Activated naive CD4-positive, alpha-beta T cell treated with anti-CD3 and anti-CD28 coated beads for 36 hours (primary cell): ENCODE measurements around the gene WDR37. TPM values are rescaled to one million over a fixed set of nuclear protein-coding genes. Genes with fewer than 3 reads are reported as not detected.
"Not testable (repeated sequence)": the region's sequence is repeated elsewhere in the genome, so short reads cannot be mapped to it uniquely, and the experiment has no call there.

Experiments
- CTCF ChIA-PET: fragments of 350-600 bp; sonication (Branson Sonifier 250); formaldehyde crosslinking; loops from one replicate; lab custom pipeline; 2021; ENCODE audit warnings: antibody characterized with exemption; lab: Charles Lee
- DNase-seq: peaks from one replicate; pipeline ENCODE4 v3.0.0-alpha.2; 2020
- H3K27ac Mint-ChIP-seq: one replicate; pipeline ENCODE4 v1.8.0; 2021; ENCODE audit warnings: mild to moderate bottlenecking, mixed read lengths
- H3K27me3 Mint-ChIP-seq: one replicate; pipeline ENCODE4 v1.8.0; 2021; ENCODE audit warnings: low read depth, mixed read lengths
- H3K36me3 Mint-ChIP-seq: one replicate; pipeline ENCODE4 v1.8.0; 2021; ENCODE audit warnings: low read depth, mixed read lengths
- H3K4me1 Mint-ChIP-seq: one replicate; pipeline ENCODE4 v1.8.0; 2021; ENCODE audit warnings: low read depth, mixed read lengths
- H3K4me3 Mint-ChIP-seq: one replicate; pipeline ENCODE4 v1.8.0; 2021; ENCODE audit warnings: mild to moderate bottlenecking, moderate library complexity, mixed read lengths
- H3K9me3 Mint-ChIP-seq: one replicate; pipeline ENCODE4 v1.8.0; 2021; ENCODE audit warnings: mixed read lengths
- intact Hi-C: fragments of 100-400 bp; cut with micrococcal nuclease; formaldehyde crosslinking; loops from one replicate; pipeline ENCODE4 v1.15.1; 2023
- total RNA-seq, 2 experiments: library from RNA; stranded (reverse); gene quantifications; one replicate each; pipeline ENCODE4 v1.2.3, GENCODE V29; 2021

The WDR37 gene
- total RNA-seq, 2 experiments from 2014 or later = 14.0 to 16.0 TPM

DNA sequence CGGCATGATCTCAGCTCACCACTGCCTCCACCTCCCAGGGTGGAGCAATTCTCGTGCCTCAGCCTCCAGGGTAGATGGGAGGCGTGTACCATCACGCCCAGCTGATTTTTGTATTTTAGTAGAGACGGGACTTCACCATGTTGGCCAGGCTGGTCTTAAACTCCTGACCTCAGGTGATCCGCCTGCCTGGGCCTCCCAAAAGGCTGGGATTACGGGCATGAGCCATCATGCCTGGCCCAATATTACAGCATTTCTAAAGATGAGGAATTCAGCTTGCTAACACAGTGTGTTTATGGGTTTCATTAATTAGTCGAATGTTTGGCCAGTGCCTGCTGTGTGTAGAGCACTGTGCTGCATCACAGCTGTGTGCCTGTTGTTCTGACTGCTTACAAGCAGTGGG lies 3.7 kb downstream of the WDR37 start:
- H3K4me1 Mint-ChIP-seq = peaks cover 77% of the 10 kb centered on the region
- H3K27ac Mint-ChIP-seq = no peak overlapping the region
- no peak overlapping the region for H3K4me3 Mint-ChIP-seq
- CTCF ChIA-PET = no interaction called here
- DNase-seq = no peak
- no peaks in the 10 kb centered on the region for H3K9me3 Mint-ChIP-seq
- no peaks in the 10 kb centered on the region for H3K27me3 Mint-ChIP-seq
- peaks cover 10% of the 10 kb centered on the region for H3K36me3 Mint-ChIP-seq
- intact Hi-C loops = loop anchor here (5.0 kb wide), 1 partner anchor 923 kb away; the partner anchor contains the start of gene ZMYND11

DNA sequence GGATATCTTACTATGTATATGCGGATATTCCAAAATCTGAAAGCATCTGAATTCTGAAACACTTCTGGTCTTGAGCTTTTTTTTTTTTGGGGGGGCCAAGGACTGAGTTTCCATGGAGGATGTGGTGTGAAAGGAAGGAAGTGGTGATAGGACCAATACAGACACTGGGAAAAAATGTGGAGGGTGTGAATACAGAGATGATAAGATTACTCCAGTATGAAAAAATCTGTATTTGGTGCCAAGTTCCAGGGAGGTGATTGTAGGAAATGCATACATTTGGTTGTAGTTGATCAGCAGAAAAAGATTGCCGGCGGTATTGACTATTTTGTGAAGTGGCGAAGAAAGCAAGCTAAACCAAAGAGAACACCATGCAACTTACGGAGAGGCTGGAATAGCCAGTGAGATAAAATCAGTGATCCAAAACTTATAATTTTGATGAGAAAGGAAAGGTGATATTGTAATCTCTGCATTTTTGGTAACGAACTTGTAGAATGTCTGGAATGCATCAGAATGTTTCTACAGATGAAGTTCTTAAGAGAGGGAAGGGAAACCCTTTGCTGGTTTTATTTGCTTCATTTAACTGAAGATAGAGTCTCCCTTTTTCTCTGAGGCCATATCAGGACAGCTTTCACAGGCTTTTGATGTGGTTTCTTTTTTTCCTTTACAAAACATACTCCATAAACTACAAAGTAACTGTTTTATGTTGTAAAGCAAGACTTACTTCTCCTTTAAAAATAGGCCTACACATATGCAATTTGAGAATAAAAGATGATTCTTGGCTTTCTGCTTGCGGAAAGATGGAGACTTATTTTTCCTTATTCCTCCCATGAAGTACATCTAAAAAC lies 6.0 kb downstream of the WDR37 start:
- intact Hi-C loops = loop anchor here (2.0 kb wide), 1 partner anchor 13 kb away; the partner anchor contains the start of gene IDI1
- no peak for DNase-seq
- no peaks in the 10 kb centered on the region for H3K9me3 Mint-ChIP-seq

GRCh38 chr10:1063232-1063865 lies 7.2 kb downstream of the WDR37 start:
- no peaks in the 10 kb centered on the region for H3K27me3 Mint-ChIP-seq
- peak overlapping the region; percentile 30 for H3K4me3 Mint-ChIP-seq
- DNase-seq = peak; percentile 32
- peak overlapping the region; percentile 70 for H3K27ac Mint-ChIP-seq
- intact Hi-C loops = loop anchor here (2.0 kb wide), 1 partner anchor 15 kb away; the partner anchor contains the start of gene IDI1
- peaks cover 6% of the 10 kb centered on the region for H3K36me3 Mint-ChIP-seq
- CTCF ChIA-PET = no interaction called here
- peaks cover 77% of the 10 kb centered on the region for H3K4me1 Mint-ChIP-seq
- no peaks in the 10 kb centered on the region for H3K9me3 Mint-ChIP-seq

More for the DNA sequence above, 6.0 kb downstream of the WDR37 start:
- Mint-ChIP-seq H3K4me1 (peaks cover 78% of the 10 kb centered on the region), H3K27me3 (no peaks in the 10 kb centered on the region), H3K27ac (peak overlapping the region; percentile 70), H3K36me3 (peaks cover 8% of the 10 kb centered on the region), H3K4me3 (peak overlapping the region; percentile 30)
- CTCF ChIA-PET = no interaction called here

GRCh38 chr10:1064964-1065247 lies 8.7 kb downstream of the WDR37 start:
- CTCF ChIA-PET = no interaction called here
- no peak for DNase-seq
- no peaks in the 10 kb centered on the region for H3K9me3 Mint-ChIP-seq
- no peak overlapping the region for H3K4me3 Mint-ChIP-seq
- peaks cover 4% of the 10 kb centered on the region for H3K36me3 Mint-ChIP-seq
- intact Hi-C loops = no loop called here
- H3K27me3 Mint-ChIP-seq = no peaks in the 10 kb centered on the region
- peak overlapping the region; percentile 5 for H3K27ac Mint-ChIP-seq
- peaks cover 78% of the 10 kb centered on the region for H3K4me1 Mint-ChIP-seq

- H3K4me3 Mint-ChIP-seq, H3K27ac Mint-ChIP-seq, H3K36me3 Mint-ChIP-seq, intact Hi-C loops, H3K27me3 Mint-ChIP-seq, CTCF ChIA-PET, H3K9me3 Mint-ChIP-seq, DNase-seq: not testable (repeated sequence)
- peaks cover 64% of the 10 kb centered on the region for H3K4me1 Mint-ChIP-seq
Observed at GRCh38 chr10:1066734-1067133, 10.5 kb downstream of the WDR37 start.

GRCh38 chr10:1068380-1069361 lies 12.5 kb downstream of the WDR37 start:
- Mint-ChIP-seq H3K9me3 (no peaks in the 10 kb centered on the region), H3K27ac (no peak overlapping the region), H3K36me3 (peaks cover 5% of the 10 kb centered on the region), H3K4me3 (no peak overlapping the region), H3K27me3 (no peaks in the 10 kb centered on the region), H3K4me1 (peaks cover 45% of the 10 kb centered on the region)
- intact Hi-C loops = no loop called here
- no peak for DNase-seq
- CTCF ChIA-PET = no interaction called here

DNA sequence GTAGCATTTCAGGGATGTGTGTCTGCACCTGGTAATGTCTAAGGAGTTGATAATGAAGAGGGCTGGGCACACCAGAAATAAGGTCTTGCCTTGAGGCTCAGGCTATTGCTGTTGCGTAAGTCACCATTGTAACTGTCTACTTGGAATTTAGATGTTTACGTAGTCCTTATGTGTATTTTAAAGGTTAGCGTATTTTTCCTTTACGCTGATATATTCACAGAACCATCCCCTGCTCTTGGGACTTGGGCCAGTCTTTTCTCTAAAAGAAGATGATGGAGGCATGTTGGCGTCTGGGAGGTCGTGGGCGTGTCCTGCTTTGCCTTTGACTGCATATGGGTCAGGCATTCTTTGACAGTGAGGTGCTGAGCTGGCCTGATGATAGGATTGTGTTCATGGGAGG lies 14.7 kb downstream of the WDR37 start:
- H3K9me3 Mint-ChIP-seq = no peaks in the 10 kb centered on the region
- no peak overlapping the region for H3K4me3 Mint-ChIP-seq
- intact Hi-C loops = no loop called here
- no peaks in the 10 kb centered on the region for H3K27me3 Mint-ChIP-seq
- H3K36me3 Mint-ChIP-seq = peaks cover 10% of the 10 kb centered on the region
- CTCF ChIA-PET = no interaction called here
- no peak overlapping the region for H3K27ac Mint-ChIP-seq
- peaks cover 37% of the 10 kb centered on the region for H3K4me1 Mint-ChIP-seq
- DNase-seq = no peak

GRCh38 chr10:1074052-1074747 lies 18.0 kb downstream of the WDR37 start:
- Mint-ChIP-seq H3K27ac (no peak overlapping the region), H3K27me3 (no peaks in the 10 kb centered on the region), H3K36me3 (peaks cover 16% of the 10 kb centered on the region), H3K4me1 (peaks cover 17% of the 10 kb centered on the region), H3K4me3 (no peak overlapping the region), H3K9me3 (no peaks in the 10 kb centered on the region)
- CTCF ChIA-PET = interaction anchor here (0.7 to 1.3 kb wide), 2 partner anchors 13 to 24 kb away, joined by 3 read pairs; no protein-coding TSS in a partner anchor
- intact Hi-C loops = no loop called here
- DNase-seq = no peak

DNA sequence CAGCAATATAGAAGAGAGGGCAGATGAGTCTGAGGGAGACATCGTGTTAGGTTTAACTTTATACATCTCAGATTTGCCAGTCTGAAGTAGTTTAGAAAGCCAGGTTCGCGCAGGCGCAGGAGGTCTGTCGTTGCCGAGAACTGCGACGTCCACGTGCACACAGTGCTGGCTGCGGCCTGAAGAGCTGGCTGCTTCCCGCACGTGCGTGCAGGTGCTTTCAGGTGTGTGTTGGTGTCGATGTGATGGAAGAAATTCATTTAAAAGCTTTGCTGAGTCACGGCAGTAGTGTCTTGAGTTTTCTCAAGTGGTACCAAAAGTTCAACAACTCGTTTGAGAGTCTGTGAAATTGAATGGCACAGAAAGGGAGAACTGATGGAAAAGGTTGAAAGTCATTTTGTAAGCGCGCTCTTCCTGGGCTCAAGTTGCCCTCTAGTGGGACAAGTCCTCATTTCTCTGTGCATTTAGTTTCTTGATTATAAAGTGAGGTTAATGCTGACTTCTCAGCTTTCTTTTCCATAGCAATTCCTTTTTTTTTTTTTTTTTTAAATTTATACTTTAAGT lies 18.6 kb downstream of the WDR37 start:
- no peak overlapping the region for H3K27ac Mint-ChIP-seq
- H3K27me3 Mint-ChIP-seq = no peaks in the 10 kb centered on the region
- intact Hi-C loops = loop anchor here (5.0 kb wide), 1 partner anchor 563 kb away; no protein-coding TSS in a partner anchor
- no peaks in the 10 kb centered on the region for H3K9me3 Mint-ChIP-seq
- DNase-seq = no peak
- CTCF ChIA-PET = interaction anchor here (0.7 to 1.0 kb wide), 2 partner anchors 13 to 32 kb away, joined by 3 read pairs; no protein-coding TSS in a partner anchor
- no peak overlapping the region for H3K4me3 Mint-ChIP-seq
- peaks cover 17% of the 10 kb centered on the region for H3K36me3 Mint-ChIP-seq
- peaks cover 11% of the 10 kb centered on the region for H3K4me1 Mint-ChIP-seq

DNA sequence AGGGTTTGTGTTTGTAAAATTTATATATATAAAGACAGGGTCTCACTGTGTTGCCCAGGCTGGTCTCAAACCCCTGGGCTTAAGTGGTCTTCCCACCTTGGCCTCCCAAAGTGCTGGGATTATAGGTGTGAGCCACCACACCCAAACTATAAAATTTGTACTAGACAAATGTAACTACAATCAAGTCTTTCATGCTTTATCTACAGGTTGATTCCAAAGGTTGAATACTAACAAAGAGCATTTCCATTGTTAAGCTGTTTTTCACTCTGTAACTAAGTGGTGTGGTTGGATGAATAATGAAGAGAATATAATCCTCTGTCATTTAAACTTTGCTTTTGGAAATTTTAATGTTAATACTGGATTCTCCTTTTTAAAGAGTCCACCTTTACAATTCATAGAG lies 22.5 kb downstream of the WDR37 start:
- intact Hi-C loops = loop anchor here (5.0 kb wide), 1 partner anchor 566 kb away; no protein-coding TSS in a partner anchor
- Mint-ChIP-seq H3K27ac (no peak overlapping the region), H3K9me3 (no peaks in the 10 kb centered on the region), H3K4me3 (no peak overlapping the region), H3K27me3 (no peaks in the 10 kb centered on the region), H3K36me3 (peaks cover 26% of the 10 kb centered on the region), H3K4me1 (peaks cover 8% of the 10 kb centered on the region)
- CTCF ChIA-PET = no interaction called here
- no peak for DNase-seq

- no peak overlapping the region for H3K4me3 Mint-ChIP-seq
- no peaks in the 10 kb centered on the region for H3K9me3 Mint-ChIP-seq
- intact Hi-C loops = no loop called here
- no peak for DNase-seq
- no peaks in the 10 kb centered on the region for H3K27me3 Mint-ChIP-seq
- H3K36me3 Mint-ChIP-seq = peaks cover 37% of the 10 kb centered on the region
- H3K4me1 Mint-ChIP-seq = peaks cover 5% of the 10 kb centered on the region
- CTCF ChIA-PET = no interaction called here
- no peak overlapping the region for H3K27ac Mint-ChIP-seq
Observed at GRCh38 chr10:1083581-1083980, 27.4 kb downstream of the WDR37 start.
